HG03442 (cell line): ENCODE results near the gene KCNB1.
"Not testable (repeated sequence)": the region's sequence is repeated elsewhere in the genome, so short reads cannot be mapped to it uniquely, and the experiment has no call there.

ENCODE experiments used
- ATAC-seq: cut with Tn5 transposase; IDR thresholded peaks from one replicate; pipeline ENCODE4 v1.9.1; 2021; ENCODE audit warnings: mild to moderate bottlenecking, moderate library complexity; ENCODE audit not compliant: unreplicated experiment

The KCNB1 gene

DNA sequence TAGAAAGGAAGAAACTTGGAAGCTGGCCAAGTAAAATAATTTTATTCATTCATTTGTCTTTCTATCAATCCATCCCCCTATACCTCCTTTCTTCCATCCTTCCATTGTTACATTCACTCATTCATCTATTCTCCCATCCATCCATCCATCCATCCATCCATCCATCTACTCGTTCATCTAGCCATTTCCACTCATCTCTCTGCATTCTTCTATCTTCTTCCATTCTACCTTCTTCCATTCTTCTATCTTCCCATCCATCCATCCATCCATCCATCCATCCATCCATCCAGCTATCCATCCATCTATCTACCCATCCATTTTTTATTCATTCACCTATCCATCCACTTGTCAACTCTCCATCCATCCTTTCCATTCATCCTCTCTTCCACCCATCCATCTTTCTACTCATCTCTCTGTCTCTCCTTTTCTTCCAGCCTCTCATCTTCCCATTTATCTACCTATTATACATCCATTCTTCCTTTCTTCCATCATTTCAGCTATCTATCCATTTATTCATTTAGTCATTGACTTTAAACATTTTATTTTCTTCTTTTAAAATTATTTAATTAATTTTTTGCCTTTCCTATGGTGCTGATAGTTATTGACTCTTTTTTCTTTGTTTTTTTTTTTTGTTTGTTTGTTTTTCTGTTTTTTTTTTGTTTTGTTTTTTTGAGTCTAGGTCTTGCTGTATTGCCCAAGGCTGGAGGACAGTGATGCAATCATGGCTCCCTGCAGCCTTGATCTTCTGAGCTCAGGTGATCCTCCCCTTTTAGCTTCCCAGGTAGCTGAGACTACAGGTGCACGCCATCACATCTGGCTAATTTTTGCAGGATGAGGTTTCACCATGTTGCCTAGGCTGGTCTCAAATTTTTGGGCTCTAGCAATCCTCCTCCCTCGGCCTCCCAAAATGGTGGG lies 151.5 kb downstream of the KCNB1 start:
- ATAC-seq = no peak

DNA sequence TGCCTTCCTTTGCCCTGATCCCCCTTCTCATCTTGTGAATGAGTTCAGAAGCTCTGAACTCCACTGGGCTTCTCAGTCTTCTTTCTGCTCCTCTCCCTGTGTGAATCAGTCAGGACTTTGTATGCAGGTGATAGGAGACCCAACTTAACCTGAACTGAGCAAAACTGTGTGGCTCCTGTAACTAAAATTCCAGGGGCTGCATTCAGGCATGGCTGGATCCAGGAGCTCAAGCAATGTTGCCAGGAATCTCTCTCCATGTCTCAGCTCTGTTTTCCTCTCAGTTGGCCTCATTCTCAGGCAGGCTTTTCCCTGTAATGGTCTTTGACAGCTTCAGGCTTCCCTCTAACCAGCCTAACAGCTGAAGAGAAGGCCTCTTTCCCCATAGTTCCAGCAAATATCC lies 153.7 kb downstream of the KCNB1 start:
- no peak for ATAC-seq

DNA sequence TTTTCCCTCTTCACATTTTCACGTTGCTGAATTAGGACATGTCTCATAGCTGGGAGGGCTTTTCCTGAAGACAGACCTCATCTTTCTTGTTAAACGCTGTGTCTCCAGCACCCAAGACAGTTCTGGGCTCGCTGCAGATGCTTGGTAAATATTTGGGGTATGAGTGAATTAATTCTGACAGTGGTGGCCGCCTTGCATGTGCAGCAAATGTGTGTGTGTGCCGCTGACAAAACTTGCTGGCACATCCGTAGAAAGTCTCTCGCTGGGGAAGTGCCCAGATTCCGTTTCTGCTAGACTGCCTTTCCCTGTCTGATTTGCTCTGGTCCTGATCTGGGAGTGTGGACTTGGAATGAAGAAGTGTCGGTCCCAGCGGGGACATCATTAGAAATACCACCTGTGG lies 156.4 kb downstream of the KCNB1 start:
- ATAC-seq = no peak

DNA sequence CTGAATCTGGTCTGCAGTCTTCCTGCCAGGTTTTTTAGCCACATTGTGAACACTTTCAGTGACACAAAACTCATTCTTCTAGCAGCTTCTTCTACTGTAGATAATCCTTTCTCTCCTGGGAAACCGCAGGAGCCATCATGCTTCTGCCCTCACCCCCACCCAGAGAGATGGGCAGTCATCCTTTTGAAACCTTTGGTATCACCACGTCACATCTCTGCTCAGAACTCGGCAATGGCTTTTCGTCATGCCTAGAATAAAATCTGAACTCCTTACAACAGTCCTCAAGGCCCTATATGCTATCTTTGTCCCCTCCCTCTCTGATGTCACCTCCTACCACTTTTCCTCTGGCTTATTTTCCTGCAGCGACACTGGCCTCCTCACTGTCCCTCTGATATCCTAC lies 158.2 kb downstream of the KCNB1 start:
- ATAC-seq = no peak

DNA sequence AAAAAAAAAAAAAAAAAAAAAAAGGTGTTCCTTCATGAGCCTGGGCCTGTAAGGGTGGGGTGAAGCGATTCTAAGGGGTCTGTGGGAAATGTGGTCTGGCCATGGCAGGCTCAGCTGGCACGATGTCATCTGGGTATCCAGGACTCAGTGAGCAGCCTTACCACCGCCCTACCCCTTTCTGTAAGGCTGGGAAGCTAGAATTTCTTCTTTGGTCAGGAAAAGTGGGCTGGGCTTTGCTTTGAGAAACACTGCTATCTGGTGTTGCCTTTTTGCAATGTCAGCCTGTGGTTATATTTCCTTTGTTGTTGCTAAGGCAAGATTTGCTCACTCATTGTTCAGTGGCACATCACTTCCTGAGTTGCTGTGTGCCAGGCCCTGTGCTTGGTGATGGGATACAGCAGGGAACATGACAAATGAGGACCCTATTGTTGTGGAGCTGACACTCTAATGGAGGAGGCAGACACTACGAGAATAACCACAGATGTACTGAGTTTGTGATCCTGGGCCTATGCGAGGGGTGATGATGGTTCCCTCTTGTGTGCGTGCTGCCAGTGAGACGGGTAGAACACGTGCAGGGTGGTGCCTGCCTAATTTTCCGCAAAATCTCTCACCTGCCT lies 158.7 kb downstream of the KCNB1 start:
- ATAC-seq = no peak

DNA sequence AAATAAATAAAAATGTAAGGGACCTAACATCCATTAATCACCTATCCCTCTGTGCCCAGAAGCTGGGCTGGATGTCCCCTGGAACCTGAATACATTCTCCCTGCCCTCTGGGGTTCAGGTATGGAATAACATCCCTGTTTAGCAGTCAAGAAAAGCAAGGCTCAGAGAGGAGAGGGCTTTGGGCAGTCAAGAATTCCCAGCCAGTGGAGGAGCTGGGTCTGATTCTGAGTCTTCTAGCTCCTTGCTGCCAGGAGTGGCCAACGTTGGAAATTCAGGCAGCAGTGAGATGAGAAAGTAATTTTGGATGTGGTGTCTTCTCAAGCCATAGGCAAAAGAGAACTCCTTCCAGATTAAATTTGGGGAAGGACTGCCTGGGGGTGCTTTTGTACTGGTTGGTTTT lies 162.0 kb downstream of the KCNB1 start:
- ATAC-seq = no peak

DNA sequence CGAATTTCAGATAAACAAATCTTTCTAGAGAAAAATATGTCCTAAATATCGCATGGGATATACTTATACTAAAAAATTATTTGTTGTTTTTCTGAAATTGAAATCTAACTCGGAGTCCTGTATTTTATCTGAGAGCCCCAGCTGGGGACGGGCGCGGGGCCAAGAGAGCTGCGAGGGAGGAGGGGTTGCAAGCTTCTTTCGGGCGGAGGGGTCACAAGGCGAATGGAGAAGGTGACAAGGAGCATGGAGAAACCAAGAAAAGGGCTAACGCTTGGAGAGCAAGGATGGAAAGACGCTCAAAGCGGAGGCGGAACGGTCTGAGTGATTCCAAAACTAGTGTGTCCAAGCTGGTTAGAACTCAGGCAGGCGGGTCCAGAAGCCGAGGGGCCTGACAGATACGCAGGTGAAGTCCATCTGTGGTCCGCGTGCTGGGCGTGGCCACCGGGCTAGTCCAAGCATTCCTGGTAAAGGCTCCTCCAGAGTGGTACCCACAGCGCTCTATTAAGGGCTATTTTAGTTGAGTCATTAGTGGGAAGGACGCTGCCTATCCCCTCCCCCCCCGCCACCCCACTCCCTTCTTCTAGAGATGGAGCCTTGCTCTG lies 163.2 kb downstream of the KCNB1 start:
- ATAC-seq = no peak

DNA sequence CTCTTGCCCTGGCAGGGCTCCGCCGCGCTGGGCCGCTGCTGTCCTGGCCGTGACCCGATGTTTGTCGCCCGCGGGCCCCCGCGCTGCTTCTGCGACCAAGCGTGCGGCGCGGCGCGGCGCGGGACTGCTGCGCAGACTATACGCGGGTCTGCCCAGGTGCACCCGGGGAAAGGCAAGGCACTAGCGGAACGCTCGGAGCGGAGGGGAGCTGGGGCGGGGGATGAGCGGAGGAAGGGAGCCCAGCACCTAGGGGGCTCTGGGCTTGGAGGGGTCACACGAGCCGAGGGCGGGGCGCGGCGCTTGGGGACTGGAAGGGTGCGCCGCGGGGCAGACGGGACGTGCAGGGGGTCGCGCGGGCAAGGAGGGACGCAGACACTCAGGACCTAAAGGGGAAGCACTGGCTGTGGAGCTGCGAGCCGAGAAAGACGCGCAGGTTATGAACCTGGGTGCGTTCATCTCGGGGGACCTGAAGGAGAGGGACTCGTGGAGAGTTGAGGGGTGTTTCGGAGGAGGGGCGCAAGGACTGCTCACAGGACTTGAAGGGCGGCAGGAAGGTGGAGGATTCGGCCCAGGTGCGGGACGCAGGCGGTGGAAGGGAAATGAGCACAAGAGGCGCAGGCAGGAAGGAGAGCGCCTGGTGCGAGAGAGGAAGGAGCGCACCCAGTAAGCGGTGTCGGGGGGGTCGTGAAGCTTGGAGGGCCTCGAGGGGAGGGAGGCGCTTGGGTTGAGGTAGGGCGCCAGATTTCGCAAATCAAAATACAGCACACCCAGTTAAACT lies 163.8 kb downstream of the KCNB1 start:
- ATAC-seq = no peak

DNA sequence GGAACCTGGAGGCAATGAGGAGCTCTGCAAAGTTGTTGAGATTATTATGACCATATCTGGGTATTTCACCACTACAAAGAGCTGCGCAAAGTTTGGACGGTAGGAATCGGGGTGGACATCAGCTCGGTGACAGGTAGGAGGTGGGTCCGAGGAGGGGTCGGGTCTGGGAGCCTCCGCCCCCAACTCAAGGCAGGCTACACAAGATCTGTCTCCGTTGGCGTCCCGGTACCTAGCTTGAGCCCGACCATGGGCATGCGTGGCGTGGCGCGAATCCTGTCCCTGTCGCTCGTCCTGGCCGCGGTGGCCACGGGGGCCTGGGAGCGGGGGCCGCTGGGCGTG lies 164.4 kb downstream of the KCNB1 start:
- ATAC-seq = no peak

DNA sequence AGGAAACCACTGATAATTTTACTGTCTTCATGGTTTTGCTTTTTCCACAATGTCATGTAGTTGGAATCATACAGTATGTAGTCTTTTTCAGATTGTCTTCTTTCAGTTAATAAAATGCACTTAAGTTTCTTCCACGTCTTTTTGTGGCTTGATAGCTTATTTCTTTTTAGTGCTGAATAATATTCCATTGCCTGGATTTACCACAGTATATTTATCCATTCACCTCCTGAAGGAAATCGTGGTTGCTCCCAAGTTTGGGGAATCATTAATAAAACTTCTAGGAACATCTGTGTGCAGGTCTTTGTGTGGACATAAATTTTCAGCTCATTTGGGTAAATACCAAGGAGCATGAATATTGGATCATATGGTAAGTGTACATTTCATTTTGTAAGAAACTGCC lies 165.8 kb downstream of the KCNB1 start:
- ATAC-seq = no peak

DNA sequence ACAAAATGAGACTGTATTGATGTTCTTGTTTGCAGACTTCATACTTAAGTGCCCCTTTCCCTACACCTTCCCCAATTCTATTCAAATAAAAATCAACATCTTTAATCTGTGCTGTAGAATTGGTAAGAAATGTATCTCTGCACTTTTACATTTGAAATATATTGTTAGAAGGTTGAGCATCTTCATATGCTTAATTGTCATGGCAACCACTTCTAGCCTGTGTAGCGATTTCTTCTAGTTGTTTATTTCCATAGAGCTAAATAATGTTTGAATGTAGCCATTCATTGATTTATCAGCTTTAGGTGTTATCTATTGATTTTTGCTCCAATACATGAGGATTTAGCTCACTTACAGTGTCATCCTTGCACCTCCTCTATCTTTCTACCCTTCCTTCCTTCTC lies 166.9 kb downstream of the KCNB1 start:
- no peak for ATAC-seq

DNA sequence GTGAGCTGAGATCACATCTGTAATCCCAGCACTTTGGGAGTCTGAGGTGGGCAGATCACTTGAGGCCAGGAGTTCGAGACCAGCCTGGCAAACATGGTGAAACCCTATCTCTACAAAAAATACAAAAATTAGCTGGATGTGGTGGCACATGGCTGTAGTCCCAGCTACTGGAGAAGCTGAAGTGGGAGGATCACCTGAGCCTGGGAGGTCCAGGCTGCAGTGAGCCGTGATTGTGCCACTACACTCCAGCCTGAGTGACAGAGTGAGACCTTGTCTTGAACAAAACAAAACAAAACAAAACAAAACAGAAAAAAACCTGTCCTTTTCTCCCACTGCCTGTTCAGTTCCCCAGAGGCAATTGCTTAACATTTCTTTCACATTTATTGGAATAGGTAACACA lies 168.4 kb downstream of the KCNB1 start:
- not testable (repeated sequence) for ATAC-seq
